HepG2 (cell line): ENCODE results near the gene SLN. TPM values are rescaled to one million over a fixed set of nuclear protein-coding genes. Genes with fewer than 3 reads are reported as not detected.

Source experiments
- ATAC-seq: fragments of 200-7000 bp; cut with Tn5 transposase; 3 replicates; pipeline ENCODE4 v1.9.1; 2020; ENCODE audit warnings: mild to moderate bottlenecking, moderate library complexity
- BruUV-seq: library from RNA; stranded (reverse); fragments of 400-500 nt; replicated peaks from 2 replicates; lab custom pipeline; 2021; lab: Mats Ljungman, UMichigan
- CTCF ChIA-PET: fragments of 300-600 bp; formaldehyde crosslinking; extraction: SDS; loops from one replicate; lab custom pipeline; 2021; ENCODE audit warnings: low total read pairs, inconsistent platforms, low intra/inter-chr PET ratio; lab: Yijun Ruan, JAX
- POLR2A ChIA-PET: fragments of 350-600 bp; sonication (Branson Sonifier 250); formaldehyde crosslinking; loops from one replicate; lab custom pipeline; 2020; ENCODE audit warnings: antibody characterized with exemption, inconsistent platforms; lab: Yijun Ruan, JAX
- DNase-seq: peaks from one replicate; pipeline ENCODE4 v3.0.0-alpha.2; 2015; ENCODE audit warnings: low spot score
- FAIRE-seq: peaks from 3 replicates; lab custom pipeline; 2011; peaks lifted over from hg19 to GRCh38; lab: Jason Lieb, UNC
- H2AFZ ChIP-seq: one replicate; pipeline ENCODE4 v1.6.1; 2011; ENCODE audit warnings: low read length, inconsistent platforms
- H3K27ac ChIP-seq: fragments of 300-600 bp; 3 replicates; pipeline ENCODE4 v1.8.0; 2011; ENCODE audit warnings: mixed run types, mild to moderate bottlenecking, mixed read lengths, low read length, inconsistent platforms; ENCODE audit not compliant: insufficient read depth; ENCODE audit errors: extremely low read length
- H3K27me3 ChIP-seq, 2 experiments: fragments of 200-600 bp in 1 of 2; 2 replicates in 1 of 2; 3 replicates in 1 of 2; pipeline versions ENCODE4 v1.6.0 to v1.8.0; 2011; ENCODE audit warnings: low read length in 2 of 2, mild to moderate bottlenecking in 2 of 2, moderate library complexity in 2 of 2, inconsistent platforms in 1 of 2; ENCODE audit not compliant: insufficient read depth in 2 of 2, control insufficient read depth in 1 of 2
- H3K36me3 ChIP-seq, 2 experiments: fragments of 200-600 bp in 1 of 2; replicated peaks in 1 of 2; 2 replicates in 1 of 2; 3 replicates in 1 of 2; pipeline versions ENCODE4 v1.5.1 to v1.8.0; 2011; ENCODE audit warnings: low read length in 2 of 2, inconsistent platforms in 1 of 2; ENCODE audit not compliant: insufficient read depth in 2 of 2, control insufficient read depth in 1 of 2
- H3K4me1 ChIP-seq: 2 replicates; pipeline ENCODE4 v1.5.1; 2012; ENCODE audit warnings: low read length, inconsistent platforms; ENCODE audit not compliant: insufficient read depth
- H3K4me2 ChIP-seq: 2 replicates; pipeline ENCODE4 v1.6.0; 2011; ENCODE audit warnings: low read depth, low read length, inconsistent platforms
- H3K4me3 ChIP-seq, 3 experiments: fragments of 200-600 bp in 1 of 3; sonication (generic), shearing (Covaris generic) in 1 of 3; replicated peaks in 1 of 3; 2 replicates each; pipeline ENCODE4 v1.5.1; 2011 to 2016; ENCODE audit warnings: low read length in 3 of 3, inconsistent platforms in 2 of 3, low read depth in 2 of 3, mild to moderate bottlenecking in 2 of 3, control low read depth in 1 of 3, mixed read lengths in 1 of 3; ENCODE audit not compliant: insufficient read depth in 1 of 3
- H3K79me2 ChIP-seq: one replicate; pipeline ENCODE4 v1.6.1; 2011; ENCODE audit warnings: low read length, inconsistent platforms; ENCODE audit not compliant: insufficient read depth
- H3K9ac ChIP-seq: 2 replicates; pipeline ENCODE4 v1.6.0; 2011; ENCODE audit warnings: mild to moderate bottlenecking, low read depth, low read length, inconsistent platforms; ENCODE audit not compliant: insufficient read depth
- H3K9me3 ChIP-seq: 2 replicates; pipeline ENCODE4 v1.5.1; 2012; ENCODE audit warnings: mild to moderate bottlenecking, low read length
- H4K20me1 ChIP-seq: 2 replicates; pipeline ENCODE4 v1.6.0; 2011; ENCODE audit warnings: inconsistent platforms, mild to moderate bottlenecking, low read length, moderate library complexity; ENCODE audit not compliant: insufficient read depth
- EZH2 ChIP-seq: conservative IDR thresholded peaks from 2 replicates; pipeline ENCODE4 v1.6.1; 2012; ENCODE audit warnings: mild to moderate bottlenecking, low read depth, low read length, moderate library complexity
- HNRNPLL ChIP-seq: fragments of 200-400 bp; formaldehyde crosslinking; IDR thresholded peaks from 2 replicates; pipeline ENCODE4 v1.6.1; 2017; ENCODE audit warnings: mild to moderate bottlenecking, low read depth, low read length; ENCODE audit not compliant: poor library complexity, severe bottlenecking
- JDP2 ChIP-seq: sonication (generic); formaldehyde crosslinking; IDR thresholded peaks from 2 replicates; pipeline ENCODE4 v1.8.1; 2022; ENCODE audit warnings: missing genetic modification reagents, borderline replicate concordance
- KDM5A ChIP-seq: fragments of 200-600 bp; sonication (generic); IDR thresholded peaks from 2 replicates; pipeline ENCODE4 v1.7.0; 2018; ENCODE audit warnings: antibody characterized with exemption, mild to moderate bottlenecking, low read length, borderline replicate concordance
- MTA3 ChIP-seq: sonication (generic); formaldehyde crosslinking; IDR thresholded peaks from 2 replicates; pipeline ENCODE4 v1.4.0; 2020; ENCODE audit warnings: missing genetic modification reagents
- MTF2 ChIP-seq: sonication (generic); formaldehyde crosslinking; IDR thresholded peaks from 2 replicates; pipeline ENCODE4 v1.5.0; 2020; ENCODE audit warnings: missing genetic modification reagents, borderline replicate concordance
- PBX2 ChIP-seq: IDR thresholded peaks from 2 replicates; pipeline ENCODE4 v1.6.1; 2016; ENCODE audit warnings: control low read depth
- RBM22 ChIP-seq: fragments of 200-400 bp; formaldehyde crosslinking; optimal IDR thresholded peaks from 2 replicates; pipeline ENCODE3; 2017; ENCODE audit warnings: mild to moderate bottlenecking, low read length, moderate library complexity
- SIX4 ChIP-seq: sonication (generic); formaldehyde crosslinking; IDR thresholded peaks from 2 replicates; pipeline ENCODE4 v1.4.0; 2020; ENCODE audit warnings: missing genetic modification reagents
- SOX13 ChIP-seq, 3 experiments: fragments of 450-650 bp in 1 of 3; sonication (generic) in 1 of 3; formaldehyde crosslinking in 1 of 3; IDR thresholded peaks in 2 of 3; conservative IDR thresholded peaks in 1 of 3; 2 replicates each; pipeline versions ENCODE4 v1.5.0 to v1.6.1; 2016 to 2020; ENCODE audit warnings: antibody characterized with exemption in 1 of 3, mild to moderate bottlenecking in 1 of 3, missing compliant biosample characterization in 1 of 3, missing genetic modification reagents in 1 of 3, moderate library complexity in 1 of 3
- ZFAT ChIP-seq: sonication (generic); formaldehyde crosslinking; conservative IDR thresholded peaks from 2 replicates; pipeline ENCODE4 v1.8.1; 2023; ENCODE audit warnings: missing genetic modification reagents, inconsistent platforms
- ZFP82 ChIP-seq: sonication (generic); formaldehyde crosslinking; IDR thresholded peaks from 2 replicates; pipeline ENCODE4 v1.5.1; 2020; ENCODE audit warnings: mild to moderate bottlenecking, missing genetic modification reagents, borderline replicate concordance
- ZFYVE20 ChIP-seq: sonication (generic); formaldehyde crosslinking; IDR thresholded peaks from 2 replicates; pipeline ENCODE4 v1.8.0; 2023; ENCODE audit warnings: low read depth, mild to moderate bottlenecking, moderate library complexity, missing genetic modification reagents, borderline replicate concordance
- ZNF264 ChIP-seq: sonication (generic); formaldehyde crosslinking; IDR thresholded peaks from 2 replicates; pipeline ENCODE4 v1.4.0; 2020; ENCODE audit warnings: missing genetic modification reagents
- ZNF549 ChIP-seq: sonication (generic); formaldehyde crosslinking; IDR thresholded peaks from 2 replicates; pipeline ENCODE4 v1.5.0; 2020; ENCODE audit warnings: missing genetic modification reagents
- ZNF598 ChIP-seq: sonication (generic); formaldehyde crosslinking; IDR thresholded peaks from 2 replicates; pipeline ENCODE4 v1.5.1; 2020; ENCODE audit warnings: mild to moderate bottlenecking, missing genetic modification reagents, borderline replicate concordance
- ZNF839 ChIP-seq: sonication (generic); formaldehyde crosslinking; IDR thresholded peaks from 2 replicates; pipeline ENCODE4 v1.4.0; 2020; ENCODE audit warnings: missing genetic modification reagents, mild to moderate bottlenecking, borderline replicate concordance
- WGBS: methylation state at CpG from one replicate; pipeline ENCODE4 v1.1.6; 2017; ENCODE audit warnings: low lambda C conversion rate; 5-methylcytosine and 5-hydroxymethylcytosine counted together
- in situ Hi-C: cut with HindIII; loops from 2 replicates; pipeline ENCODE4 v1.10.0; 2017; ENCODE audit warnings: low pct_unique_long_range_greater_than_20kb; ENCODE audit not compliant: extremely low pct_ligation_motif_present
- intact Hi-C: fragments of 100-400 bp; cut with micrococcal nuclease; formaldehyde crosslinking; loops from one replicate; pipeline ENCODE4 v1.10.0; 2022; ENCODE audit not compliant: unreplicated experiment
- polyA plus RNA-seq, 8 experiments: library from polyadenylated mRNA; depleted of rRNA in 3 of 8; stranded (reverse) in 7 of 8; unstranded in 1 of 8; fragments of >200 nt; fragmentation: Illumina TruSeq in 4 of 8; extraction: Trizol in 4 of 8; gene quantifications; 2 replicates each; pipeline versions ENCODE4 v1.2.1 to v1.2.3, GENCODE V29; 2011 to 2016; ENCODE audit warnings: low read depth in 4 of 8, missing spikeins in 1 of 8, mixed read lengths in 1 of 8; ENCODE audit not compliant: insufficient read depth in 1 of 8
- total RNA-seq, 5 experiments: library from RNA; depleted of rRNA; stranded (reverse); fragments of >200 nt; fragmentation: Illumina TruSeq; extraction: Trizol; gene quantifications; 2 replicates each; pipeline ENCODE4 v1.2.3, GENCODE V29; 2016; ENCODE audit warnings: low read depth in 1 of 5
- TF ChIP-seq, protein P1 (sequence below): sonication (generic); formaldehyde crosslinking; IDR thresholded peaks from 2 replicates; pipeline ENCODE4 v1.4.0; 2020; ENCODE audit warnings: missing genetic modification reagents
- TF ChIP-seq, protein P2 (sequence below): sonication (generic); formaldehyde crosslinking; IDR thresholded peaks from 2 replicates; pipeline ENCODE4 v1.4.0; 2020; ENCODE audit warnings: missing genetic modification reagents

SLN gene
- total and polyA plus RNA-seq, 2 of the 13 experiments (the other 11 are each of a cell fraction or from before 2014, with no cell fraction given), result not detected

GRCh38 chr11:107720303-107720774 lies 8.5 kb upstream of the SLN start:
- no TSS peak for BruUV-seq
- WGBS, result 0% methylated on average over 2 of the region's 2 CpGs
- no peak overlapping the region for H3K4me2 ChIP-seq
- ChIA-PET POLR2A (no interaction called here), CTCF (no interaction called here)
- H3K4me1 ChIP-seq, result no peaks in the 10 kb centered on the region
- no peak for TF ChIP-seq SIX4 (CRISPR knock-in tag)
- TF ChIP-seq ZNF598 (CRISPR knock-in tag), result no peak
- TF ChIP-seq ZNF839 (CRISPR knock-in tag), result no peak
- TF ChIP-seq RBM22, result no peak
- no peak for TF ChIP-seq MTA3 (CRISPR knock-in tag)
- no peak for TF ChIP-seq ZFP82 (CRISPR knock-in tag)
- no peak for TF ChIP-seq PBX2 (CRISPR knock-in tag)
- TF ChIP-seq ZNF264 (CRISPR knock-in tag), result no peak
- TF ChIP-seq ZFAT (CRISPR knock-in tag), result no peak
- no peak for TF ChIP-seq MTF2 (CRISPR knock-in tag)
- TF ChIP-seq SOX13 (IDR thresholded peaks at IDR 0.05), result no peak
- no peak for TF ChIP-seq SOX13 (CRISPR knock-in tag; conservative IDR thresholded peaks at IDR 0.05 in 1 of 2, IDR thresholded peaks at IDR 0.05 in 1 of 2)
- TF ChIP-seq ZFYVE20 (CRISPR knock-in tag), result no peak
- no peak for TF ChIP-seq JDP2 (CRISPR knock-in tag)
- no peak for TF ChIP-seq KDM5A
- TF ChIP-seq, protein P1, sequence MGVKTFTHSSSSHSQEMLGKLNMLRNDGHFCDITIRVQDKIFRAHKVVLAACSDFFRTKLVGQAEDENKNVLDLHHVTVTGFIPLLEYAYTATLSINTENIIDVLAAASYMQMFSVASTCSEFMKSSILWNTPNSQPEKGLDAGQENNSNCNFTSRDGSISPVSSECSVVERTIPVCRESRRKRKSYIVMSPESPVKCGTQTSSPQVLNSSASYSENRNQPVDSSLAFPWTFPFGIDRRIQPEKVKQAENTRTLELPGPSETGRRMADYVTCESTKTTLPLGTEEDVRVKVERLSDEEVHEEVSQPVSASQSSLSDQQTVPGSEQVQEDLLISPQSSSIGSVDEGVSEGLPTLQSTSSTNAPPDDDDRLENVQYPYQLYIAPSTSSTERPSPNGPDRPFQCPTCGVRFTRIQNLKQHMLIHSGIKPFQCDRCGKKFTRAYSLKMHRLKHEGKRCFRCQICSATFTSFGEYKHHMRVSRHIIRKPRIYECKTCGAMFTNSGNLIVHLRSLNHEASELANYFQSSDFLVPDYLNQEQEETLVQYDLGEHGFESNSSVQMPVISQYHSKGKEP (CRISPR knock-in tag), result no peak
- TF ChIP-seq HNRNPLL, result no peak
- TF ChIP-seq, protein P2, sequence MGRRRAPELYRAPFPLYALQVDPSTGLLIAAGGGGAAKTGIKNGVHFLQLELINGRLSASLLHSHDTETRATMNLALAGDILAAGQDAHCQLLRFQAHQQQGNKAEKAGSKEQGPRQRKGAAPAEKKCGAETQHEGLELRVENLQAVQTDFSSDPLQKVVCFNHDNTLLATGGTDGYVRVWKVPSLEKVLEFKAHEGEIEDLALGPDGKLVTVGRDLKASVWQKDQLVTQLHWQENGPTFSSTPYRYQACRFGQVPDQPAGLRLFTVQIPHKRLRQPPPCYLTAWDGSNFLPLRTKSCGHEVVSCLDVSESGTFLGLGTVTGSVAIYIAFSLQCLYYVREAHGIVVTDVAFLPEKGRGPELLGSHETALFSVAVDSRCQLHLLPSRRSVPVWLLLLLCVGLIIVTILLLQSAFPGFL, result no peak
- TF ChIP-seq ZNF549 (CRISPR knock-in tag), result no peak
- TF ChIP-seq EZH2, result no peak
- H3K79me2 ChIP-seq, result no peaks in the 10 kb centered on the region
- H4K20me1 ChIP-seq, result no peaks in the 10 kb centered on the region
- no peak overlapping the region for H2AFZ ChIP-seq
- H3K27me3 ChIP-seq, result no peaks in the 10 kb centered on the region
- DNase-seq (no peak), FAIRE-seq (no peak), ATAC-seq (no peak)
- no peak overlapping the region for H3K4me3 ChIP-seq
- no peak overlapping the region for H3K27ac ChIP-seq
- intact Hi-C loops, result no loop called here
- no peaks in the 10 kb centered on the region for H3K36me3 ChIP-seq
- in situ Hi-C loops, result no loop called here
- no peak overlapping the region for H3K9ac ChIP-seq
- H3K9me3 ChIP-seq, result no peaks in the 10 kb centered on the region
